22Rv1 (cell line): ENCODE results near the gene HEMGN.

Experiments
- ZFX ChIP-seq: fragments of 450-650 bp; IDR thresholded peaks from 2 replicates; pipeline ENCODE4 v1.6.1; 2017; ENCODE audit warnings: antibody characterized with exemption, borderline replicate concordance
- TF ChIP-seq, protein P1 (sequence below): fragments of 450-650 bp; IDR thresholded peaks from 2 replicates; pipeline ENCODE4 v1.5.1; 2017; ENCODE audit warnings: mild to moderate bottlenecking

DNA sequence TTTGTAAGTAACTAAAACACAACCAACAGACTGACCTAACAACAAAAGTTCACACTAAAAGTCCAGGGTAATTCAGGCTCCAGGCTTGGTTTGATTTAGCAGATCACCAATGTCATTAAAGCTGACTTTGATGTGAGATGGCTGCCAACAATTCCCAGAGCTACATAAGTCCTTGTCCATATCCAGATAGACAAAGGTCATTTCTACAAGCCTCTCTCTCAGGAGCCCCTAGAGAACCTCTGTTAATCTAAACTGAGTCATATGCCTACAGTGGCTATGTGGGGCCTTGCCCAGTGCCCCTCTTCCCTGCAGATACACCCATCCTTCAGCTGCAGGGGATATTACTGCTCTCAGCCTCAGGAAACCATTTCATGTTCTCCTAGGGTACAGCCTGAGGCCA lies 26.9 kb upstream of the HEMGN start:
- TF ChIP-seq, protein P1, sequence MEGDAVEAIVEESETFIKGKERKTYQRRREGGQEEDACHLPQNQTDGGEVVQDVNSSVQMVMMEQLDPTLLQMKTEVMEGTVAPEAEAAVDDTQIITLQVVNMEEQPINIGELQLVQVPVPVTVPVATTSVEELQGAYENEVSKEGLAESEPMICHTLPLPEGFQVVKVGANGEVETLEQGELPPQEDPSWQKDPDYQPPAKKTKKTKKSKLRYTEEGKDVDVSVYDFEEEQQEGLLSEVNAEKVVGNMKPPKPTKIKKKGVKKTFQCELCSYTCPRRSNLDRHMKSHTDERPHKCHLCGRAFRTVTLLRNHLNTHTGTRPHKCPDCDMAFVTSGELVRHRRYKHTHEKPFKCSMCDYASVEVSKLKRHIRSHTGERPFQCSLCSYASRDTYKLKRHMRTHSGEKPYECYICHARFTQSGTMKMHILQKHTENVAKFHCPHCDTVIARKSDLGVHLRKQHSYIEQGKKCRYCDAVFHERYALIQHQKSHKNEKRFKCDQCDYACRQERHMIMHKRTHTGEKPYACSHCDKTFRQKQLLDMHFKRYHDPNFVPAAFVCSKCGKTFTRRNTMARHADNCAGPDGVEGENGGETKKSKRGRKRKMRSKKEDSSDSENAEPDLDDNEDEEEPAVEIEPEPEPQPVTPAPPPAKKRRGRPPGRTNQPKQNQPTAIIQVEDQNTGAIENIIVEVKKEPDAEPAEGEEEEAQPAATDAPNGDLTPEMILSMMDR, result no peak
- no peak for TF ChIP-seq ZFX
